NOMO-1 treated with DMSO at 0.1 percent for 48 hours (cell line): ENCODE results near the gene SEC61A2.
A peak's percentile ranks its signal among the peaks of the same experiment; 100 is the strongest.
"Not testable (repeated sequence)": the region's sequence is repeated elsewhere in the genome, so short reads cannot be mapped to it uniquely, and the experiment has no call there.

Experiments used
- DNase-seq: peaks from one replicate; lab custom pipeline; 2025; ENCODE audit not compliant: unreplicated experiment; lab: John Stamatoyannopoulos, UW

SEC61A2 gene

DNA sequence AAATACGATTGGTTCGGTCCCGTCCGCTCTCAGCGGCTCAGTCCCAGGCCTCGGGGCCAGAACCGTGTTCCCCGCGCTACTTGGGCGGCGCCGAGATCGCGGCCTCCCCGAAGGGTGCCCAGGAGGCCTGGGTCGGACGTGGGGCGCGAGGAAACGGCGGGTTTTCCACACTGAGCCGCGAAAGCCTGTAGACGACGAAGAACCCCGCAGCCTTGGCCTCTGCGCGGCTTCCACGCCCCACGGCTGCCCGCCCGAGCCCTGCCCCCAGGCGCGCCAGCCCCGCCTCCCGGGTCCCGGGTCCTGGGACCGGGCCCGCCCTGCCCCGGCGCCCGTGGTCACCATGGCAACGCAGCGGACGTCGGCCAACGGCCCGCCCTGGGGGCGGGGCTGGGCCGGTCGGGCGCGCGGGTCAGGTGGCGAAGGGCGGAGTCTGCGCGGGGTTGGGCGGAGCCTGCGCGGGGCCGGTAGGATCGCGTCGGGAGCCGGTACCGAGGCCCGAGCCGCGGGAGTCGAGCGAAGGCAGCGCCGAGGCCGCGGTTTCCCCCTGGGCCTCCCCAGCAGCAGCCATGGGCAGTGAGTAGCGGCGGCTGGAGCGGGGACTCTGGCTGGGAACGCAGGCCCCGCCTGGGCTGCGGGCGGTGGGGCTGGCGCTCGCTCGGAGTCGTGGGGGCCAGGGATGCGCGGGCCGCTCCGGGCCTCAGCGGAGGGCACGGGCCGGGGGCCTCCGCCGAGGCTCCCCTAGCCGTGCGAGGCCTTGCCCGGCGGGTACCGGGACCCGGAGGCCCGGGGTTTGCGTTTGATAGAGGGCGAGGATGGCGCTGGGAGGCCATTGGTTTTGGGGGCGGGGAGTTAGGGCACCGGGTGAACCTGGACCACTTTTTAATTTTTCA is at the start of gene SEC61A2:
Gene SEC61A2, plus strand, starts transcription at position 456 of the 890 bp plus-strand sequence. Its CDS starts 111 bp downstream, at position 567.
- peak; percentile 87 for DNase-seq

DNA sequence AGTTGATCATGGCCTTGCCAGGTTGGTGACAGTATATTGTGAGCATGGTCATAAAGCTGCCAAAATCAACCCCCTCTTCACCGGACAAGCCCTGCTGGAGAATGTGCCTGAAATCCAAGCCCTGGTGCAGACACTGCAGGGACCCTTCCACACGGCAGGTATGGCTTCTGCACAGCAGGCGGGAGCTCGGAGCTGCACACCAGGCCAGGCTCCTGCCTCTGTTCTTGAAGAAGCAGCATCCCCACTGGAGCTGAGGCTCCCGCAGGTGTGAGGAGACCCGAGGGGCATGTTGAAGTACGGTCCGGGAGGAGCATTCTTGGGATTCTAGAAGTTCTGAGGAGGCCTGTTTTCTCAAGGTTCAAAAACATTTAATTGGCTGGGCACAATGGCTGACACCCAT is 48.0 kb upstream of the SEC61A2 start:
- DNase-seq = no peak

DNA sequence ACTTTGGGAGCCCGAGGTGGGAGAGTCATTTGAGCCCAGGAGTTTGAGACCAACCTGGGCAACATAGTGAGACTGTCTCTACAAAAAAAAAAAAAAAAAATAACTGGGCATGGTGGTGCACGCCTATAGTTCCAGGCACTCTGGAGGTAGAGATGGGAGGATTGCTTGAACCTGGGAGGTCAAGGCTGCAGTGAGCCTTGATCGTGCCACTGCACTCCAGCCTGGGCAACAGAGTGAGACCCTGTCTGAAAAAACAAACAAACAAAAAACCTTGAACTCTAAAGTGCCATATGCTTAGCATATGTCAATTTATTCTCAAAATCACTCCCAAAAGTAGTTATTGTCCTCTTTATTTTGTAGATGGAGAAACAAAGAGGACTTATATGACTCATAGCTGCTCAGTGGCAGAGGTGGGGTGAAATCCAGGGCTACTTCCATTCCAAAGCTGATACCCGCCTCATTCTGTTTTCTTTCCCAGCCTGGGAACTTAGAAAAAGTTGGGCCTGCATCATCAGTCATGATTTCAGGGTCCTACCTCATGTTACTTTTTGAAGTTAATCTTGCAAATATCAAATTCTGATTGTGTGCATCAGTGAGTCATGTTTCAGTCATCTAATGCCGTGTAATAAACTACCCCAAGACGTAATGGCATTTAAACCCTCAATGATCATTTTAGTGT is 47.5 kb upstream of the SEC61A2 start:
- DNase-seq = no peak

GRCh38 chr10:12088919-12089318 is 40.6 kb upstream of the SEC61A2 start:
- DNase-seq = no peak

DNA sequence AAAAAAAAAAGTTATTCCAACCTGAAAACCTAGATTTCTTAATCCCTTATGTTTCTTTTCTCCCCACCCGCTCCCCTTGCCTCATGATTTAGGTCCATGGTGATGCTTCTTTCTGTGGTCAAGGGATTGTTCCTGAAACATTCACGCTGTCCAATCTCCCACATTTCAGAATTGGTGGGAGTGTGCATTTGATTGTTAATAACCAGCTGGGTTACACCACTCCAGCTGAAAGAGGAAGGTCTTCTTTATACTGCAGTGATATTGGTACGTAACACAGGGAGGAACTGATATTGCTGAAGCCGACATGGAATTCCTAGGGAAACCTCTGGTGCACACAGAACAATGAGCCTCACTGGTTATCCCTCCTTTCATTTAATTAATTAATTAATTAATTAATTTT is 38.1 kb upstream of the SEC61A2 start:
- DNase-seq = no peak

DNA sequence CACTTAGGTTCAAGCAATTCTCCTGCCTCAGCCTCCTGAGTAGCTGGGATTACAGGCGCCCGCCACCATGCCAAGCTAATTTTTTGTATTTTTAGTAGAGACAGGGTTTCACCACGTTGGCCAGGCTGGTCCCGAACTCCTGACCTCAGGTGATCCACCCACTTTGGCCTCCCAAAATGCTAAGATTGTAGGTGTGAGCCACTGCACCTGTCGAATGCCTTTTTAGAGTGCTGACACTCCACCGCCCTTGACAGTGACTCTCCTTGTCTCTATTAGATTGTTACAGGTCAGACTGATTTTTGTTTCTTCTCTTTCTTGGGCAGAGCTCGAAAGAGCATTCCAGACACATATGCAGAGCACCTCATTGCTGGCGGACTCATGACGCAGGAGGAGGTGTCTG is 32.1 kb upstream of the SEC61A2 start:
- not testable (repeated sequence) for DNase-seq

DNA sequence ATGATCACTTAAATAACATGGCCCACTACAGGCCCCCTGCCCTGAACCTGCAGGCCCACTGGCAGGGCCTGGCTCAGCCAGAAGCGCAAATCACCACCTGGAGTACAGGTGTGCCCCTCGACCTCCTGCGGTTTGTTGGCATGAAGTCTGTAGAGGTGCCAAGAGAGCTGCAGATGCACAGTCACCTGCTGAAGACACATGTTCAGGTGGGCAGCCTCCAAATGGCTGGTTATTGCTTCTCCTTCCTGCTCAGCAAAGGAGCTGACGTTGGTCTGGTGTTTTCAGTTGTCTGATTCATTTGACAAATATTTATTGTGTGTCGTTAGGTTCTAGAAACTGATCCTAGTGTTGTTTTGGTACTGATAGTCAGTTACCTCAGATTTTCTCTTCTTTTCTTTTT is 31.7 kb upstream of the SEC61A2 start:
- no peak for DNase-seq

DNA sequence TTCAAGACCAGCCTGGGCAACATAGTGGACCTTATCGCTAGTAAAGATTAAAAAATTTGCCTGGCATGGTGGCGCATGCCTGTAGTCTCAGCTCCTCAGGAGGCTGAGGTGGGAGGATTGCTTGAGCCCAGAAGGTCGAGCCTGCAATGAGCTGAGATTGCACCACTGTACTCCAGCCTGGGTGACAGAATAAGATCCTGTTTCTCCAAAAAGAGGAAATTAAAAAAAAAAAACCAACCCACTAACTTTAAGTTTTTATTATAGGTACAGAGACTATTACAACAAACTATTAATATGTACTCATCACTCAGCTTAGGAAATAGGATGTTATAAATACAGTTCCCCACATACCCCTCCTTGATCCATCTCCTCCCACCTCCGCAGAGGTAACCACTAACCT is 30.5 kb upstream of the SEC61A2 start:
- no peak for DNase-seq

- DNase-seq = peak; percentile 68
These were observed 25.7 kb upstream of the SEC61A2 start for GRCh38 chr10:12103802-12104201.

GRCh38 chr10:12107781-12108180 is 21.7 kb upstream of the SEC61A2 start:
- DNase-seq = no peak

GRCh38 chr10:12109286-12109685 is 20.2 kb upstream of the SEC61A2 start:
- no peak for DNase-seq

DNA sequence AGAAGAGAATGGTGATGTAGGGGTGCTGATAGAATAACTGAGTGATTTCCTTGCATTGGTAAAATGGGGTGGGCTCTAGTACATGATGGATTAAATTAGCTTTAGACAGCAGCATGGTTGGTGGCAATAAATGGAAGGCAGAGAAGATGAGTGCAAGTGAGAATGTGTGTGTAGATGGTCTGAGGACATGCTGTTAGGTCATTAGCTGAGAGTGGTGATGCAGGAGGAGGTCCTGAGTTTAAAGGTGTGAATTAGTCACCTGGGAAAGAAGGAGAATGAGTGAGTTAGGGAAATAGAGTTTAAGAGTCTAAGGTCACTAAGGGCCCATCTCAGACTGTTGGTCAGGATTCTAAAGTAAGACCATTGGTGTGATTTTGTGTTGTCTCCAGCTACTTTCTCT is 17.9 kb upstream of the SEC61A2 start:
- DNase-seq = no peak

- DNase-seq = no peak
These were observed 15.8 kb upstream of the SEC61A2 start for GRCh38 chr10:12113627-12114026.

DNA sequence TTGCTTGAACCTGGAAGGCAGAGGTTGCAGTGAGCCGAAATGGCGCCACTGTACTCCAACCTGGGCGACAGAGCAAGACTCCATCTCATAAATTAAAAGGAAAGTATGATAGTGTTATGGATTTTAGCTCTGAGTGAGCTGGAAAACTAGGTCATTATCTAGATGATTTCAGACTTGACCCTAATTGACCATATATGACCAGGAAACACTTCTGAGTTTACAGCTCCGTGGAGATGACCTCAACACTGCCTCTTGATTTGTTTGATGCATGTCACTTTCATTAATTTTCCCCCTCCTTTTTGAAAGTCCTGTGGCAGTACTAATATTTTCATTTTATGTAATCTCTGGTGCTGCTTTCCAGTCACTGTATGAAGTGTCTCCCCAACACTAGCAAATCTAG is 7.8 kb upstream of the SEC61A2 start:
- DNase-seq = no peak

DNA sequence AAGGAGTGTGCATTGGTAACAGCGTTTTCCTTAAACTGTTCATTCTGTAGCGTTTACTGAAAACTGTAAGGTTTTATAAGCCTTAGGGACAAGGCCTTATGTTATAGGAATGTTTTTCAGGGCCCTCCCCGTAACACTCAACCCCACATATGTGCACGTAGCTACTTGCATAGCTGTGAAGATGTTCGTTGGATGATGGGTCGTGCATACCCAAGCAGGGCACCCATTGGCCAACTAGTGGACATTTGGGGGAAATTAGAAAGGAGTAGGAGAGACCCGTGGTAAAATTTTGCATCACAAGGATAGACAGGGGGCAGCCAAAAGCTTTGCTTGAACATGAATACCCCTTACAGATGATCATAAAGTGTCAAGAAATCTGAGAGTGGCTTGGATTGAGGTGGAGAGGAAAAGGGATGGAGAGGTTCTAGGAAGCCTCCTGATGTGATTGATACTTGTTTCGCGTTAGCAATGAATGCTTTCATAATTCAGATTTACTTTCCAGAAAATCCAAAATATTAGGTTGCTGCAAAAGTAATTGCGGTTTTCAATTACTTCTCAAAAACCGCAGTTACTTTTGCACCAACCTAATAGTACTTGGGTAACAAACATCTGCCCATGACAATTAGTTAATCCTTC is 878 bp downstream of the SEC61A2 start:
- DNase-seq = peak; percentile 62

DNA sequence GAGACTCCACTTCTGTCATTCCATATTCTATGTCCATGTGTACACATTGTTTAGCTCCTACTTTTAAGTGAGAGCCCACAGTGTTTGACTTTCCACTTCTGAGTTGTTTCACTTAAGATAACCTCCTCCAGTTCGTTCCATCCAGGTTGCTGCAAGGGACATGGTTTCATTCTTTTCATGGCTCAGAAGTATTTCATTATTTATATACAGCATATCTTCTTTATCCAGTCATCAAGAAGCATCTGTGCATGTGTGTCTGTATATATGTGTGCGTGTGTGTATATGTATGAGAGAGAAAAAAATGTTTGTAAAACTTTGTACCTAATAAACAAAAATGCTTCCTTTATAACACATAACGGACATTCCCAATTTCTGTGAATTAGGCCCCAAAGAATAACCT is 6.2 kb downstream of the SEC61A2 start:
- DNase-seq = no peak

DNA sequence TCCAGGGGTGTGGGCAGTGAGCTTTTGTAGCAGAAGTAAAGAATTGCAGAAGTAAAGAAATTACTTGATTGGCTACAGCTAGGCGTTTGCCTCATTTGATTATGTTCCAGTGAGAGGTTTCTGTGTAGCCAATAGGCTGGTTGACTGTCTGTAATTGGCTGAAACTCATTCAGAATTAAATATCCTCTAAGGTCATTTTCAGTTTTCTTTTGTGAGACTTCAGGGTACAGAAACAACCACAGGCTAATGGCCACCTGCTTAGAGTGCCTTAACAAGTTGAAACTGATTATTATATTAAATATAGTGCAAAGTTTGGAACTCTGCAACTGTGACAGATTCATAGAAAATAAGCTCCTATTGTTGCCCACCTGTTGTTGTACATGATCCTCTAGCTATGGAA is 10.6 kb downstream of the SEC61A2 start:
- no peak for DNase-seq

DNA sequence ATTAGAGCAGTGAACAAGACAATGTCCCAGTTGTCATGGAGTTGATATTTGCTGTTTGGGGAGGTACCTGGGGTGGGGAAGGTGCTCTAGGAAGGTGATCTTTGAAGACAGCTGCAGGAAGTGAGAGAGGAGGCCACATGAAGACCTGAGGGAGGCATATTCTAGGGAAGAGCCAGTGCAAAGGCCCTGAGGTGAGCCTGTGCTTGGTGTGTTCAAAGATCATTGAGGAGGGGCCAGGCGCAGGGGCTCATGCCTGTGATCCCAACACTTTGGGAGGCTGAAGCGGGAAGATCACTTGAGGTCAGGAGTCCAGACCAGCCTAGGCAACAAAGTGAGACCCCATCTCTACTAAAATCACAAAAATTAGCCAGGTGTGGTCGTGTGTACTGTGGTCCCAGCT is 15.1 kb downstream of the SEC61A2 start:
- DNase-seq = no peak

DNA sequence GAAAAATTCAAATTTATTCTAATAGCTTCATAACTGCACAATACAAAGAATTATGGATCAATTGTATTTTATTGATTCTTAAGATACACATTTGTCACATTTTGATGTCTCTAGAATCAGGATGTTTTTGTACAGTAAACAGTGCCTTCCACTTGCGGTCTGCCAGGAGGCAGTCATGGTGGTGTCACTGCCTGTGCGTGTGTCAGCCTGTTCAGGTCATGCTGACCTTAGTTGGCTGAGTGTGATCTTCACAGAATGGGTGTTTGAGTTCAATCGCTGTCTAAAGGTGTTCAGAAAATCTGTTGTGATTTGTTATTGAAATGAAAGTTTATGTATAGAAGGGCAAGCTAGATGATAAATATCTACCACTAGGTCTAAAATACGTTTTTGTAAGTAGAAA is 20.7 kb downstream of the SEC61A2 start:
- no peak for DNase-seq

DNA sequence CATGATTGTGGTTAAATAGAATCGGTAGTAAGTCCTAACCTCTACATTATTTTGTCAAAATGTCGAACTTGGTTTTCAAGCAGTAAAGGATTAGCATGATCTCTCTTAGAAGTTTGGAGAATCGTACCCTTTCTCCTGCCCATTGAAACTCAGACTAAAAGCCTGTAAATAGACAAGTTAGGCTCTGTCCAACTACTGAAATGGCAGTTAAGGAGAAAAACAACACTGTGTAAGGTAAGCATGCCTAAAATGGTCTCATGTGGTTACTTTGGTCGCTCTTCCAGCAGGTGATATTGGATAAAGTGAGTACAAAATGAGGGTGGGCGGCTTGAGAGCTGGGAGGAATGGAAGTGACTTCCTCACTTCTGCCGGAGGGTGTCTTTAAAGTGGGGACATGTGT is 25.0 kb downstream of the SEC61A2 start:
- DNase-seq = no peak

GRCh38 chr10:12156367-12157123 is 27.1 kb downstream of the SEC61A2 start:
- no peak for DNase-seq
